ACC112 (cell line): ENCODE data around the gene SLC13A1.

Experiments
- H2AFZ ChIP-seq: fragments of 200-600 bp; sonication (generic); one replicate; pipeline ENCODE4 v1.6.0; 2017; ENCODE audit warnings: antibody characterized with exemption, low read length; ENCODE audit not compliant: unreplicated experiment
- H3K27ac ChIP-seq: fragments of 200-600 bp; sonication (generic); 2 replicates; pipeline ENCODE4 v1.5.1; 2014; ENCODE audit warnings: low read depth, mild to moderate bottlenecking, antibody characterized with exemption, low read length, moderate library complexity
- H3K27me3 ChIP-seq: fragments of 200-600 bp; sonication (generic); 2 replicates; pipeline ENCODE4 v1.6.1; 2014; ENCODE audit warnings: mild to moderate bottlenecking, antibody characterized with exemption, low read length, moderate library complexity, mixed read lengths; ENCODE audit not compliant: insufficient read depth
- H3K36me3 ChIP-seq: fragments of 200-600 bp; sonication (generic); 2 replicates; pipeline ENCODE4 v1.6.1; 2016; ENCODE audit warnings: mild to moderate bottlenecking, antibody characterized with exemption, low read length, moderate library complexity, mixed read lengths; ENCODE audit not compliant: insufficient read depth
- H3K4me1 ChIP-seq: fragments of 200-600 bp; sonication (generic); one replicate; pipeline ENCODE4 v1.6.1; 2016; ENCODE audit warnings: low read length, mixed read lengths; ENCODE audit not compliant: insufficient read depth, unreplicated experiment, control insufficient read depth
- H3K4me3 ChIP-seq: fragments of 200-600 bp; sonication (generic); 2 replicates; pipeline ENCODE4 v1.5.1; 2014; ENCODE audit warnings: mild to moderate bottlenecking, low read depth, low read length
- H3K79me2 ChIP-seq: fragments of 200-600 bp; sonication (generic); one replicate; pipeline ENCODE4 v1.6.0; 2016; ENCODE audit warnings: low read length; ENCODE audit not compliant: control insufficient read depth, unreplicated experiment, insufficient read depth

Gene SLC13A1

DNA sequence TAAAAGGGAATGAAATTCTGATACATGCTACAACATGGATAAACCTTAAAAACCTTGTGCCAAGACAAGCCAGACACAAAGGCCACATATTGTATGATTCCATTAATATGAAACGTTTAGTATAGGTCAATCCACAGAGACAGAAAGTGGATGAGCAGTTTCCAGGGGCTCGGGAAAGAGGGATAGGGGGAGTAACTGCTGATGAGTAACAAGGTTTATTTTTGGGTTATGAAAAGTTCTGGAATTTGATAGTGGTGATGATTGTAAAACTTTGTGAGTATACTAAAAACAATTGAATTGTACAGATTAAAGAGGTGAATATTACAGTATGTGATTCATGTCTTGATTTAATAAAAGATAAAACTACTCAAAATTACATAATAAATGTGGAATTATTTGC is 19.1 kb upstream of the SLC13A1 start:
- Histone ChIP-seq H3K36me3 (no peaks in the 10 kb centered on the region; the same call in 1 of the 2 replicates), H3K27ac (no peak overlapping the region), H3K27me3 (no peaks in the 10 kb centered on the region), H3K79me2 (no peaks in the 10 kb centered on the region), H3K4me3 (no peak overlapping the region), H3K4me1 (no peaks in the 10 kb centered on the region), H2AFZ (no peak overlapping the region)

DNA sequence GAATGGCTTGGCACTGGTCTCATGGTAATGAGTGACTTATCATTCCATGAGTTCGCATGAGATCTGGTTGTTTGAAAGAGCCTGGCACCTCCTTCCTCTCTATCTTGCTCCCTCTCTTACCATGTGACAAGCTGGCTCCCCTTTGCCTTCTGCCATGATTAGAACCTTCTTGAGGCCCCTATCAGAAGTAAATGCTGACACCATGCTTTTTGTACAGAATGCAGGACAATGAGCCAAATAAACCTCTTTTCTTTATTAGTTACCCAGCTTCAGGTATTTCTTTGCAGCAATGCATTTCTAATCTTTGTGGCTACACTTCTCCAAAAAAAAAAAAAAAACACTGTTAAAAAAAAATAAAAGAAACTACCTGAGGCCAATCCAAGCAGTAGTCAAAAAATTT is 17.1 kb upstream of the SLC13A1 start:
- Histone ChIP-seq H3K79me2 (no peaks in the 10 kb centered on the region), H3K36me3 (no peaks in the 10 kb centered on the region; the same call in 1 of the 2 replicates)

DNA sequence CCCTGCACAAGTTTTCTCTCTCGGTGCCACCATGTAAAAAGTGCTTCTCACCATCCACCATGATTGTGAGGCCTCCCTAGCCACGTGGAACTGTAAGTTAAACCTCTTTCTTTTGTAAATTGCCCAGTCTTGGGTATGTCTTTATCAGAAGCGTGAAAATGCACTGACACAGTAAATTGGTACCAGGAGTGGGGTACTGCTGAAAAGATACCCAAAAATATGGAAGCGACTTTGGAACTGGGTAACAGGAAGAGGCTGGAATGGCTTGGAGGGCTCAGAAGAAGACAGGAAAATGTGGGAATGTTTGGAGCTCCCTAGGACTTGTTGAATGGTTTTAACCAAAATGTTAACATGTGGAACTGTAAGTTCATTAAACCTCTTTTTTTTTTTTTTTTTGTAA is 15.6 kb upstream of the SLC13A1 start:
- no peaks in the 10 kb centered on the region; the same call in 1 of the 2 replicates for H3K36me3 ChIP-seq
- no peaks in the 10 kb centered on the region for H3K79me2 ChIP-seq
- no peak overlapping the region for H3K27ac ChIP-seq
- no peaks in the 10 kb centered on the region for H3K27me3 ChIP-seq
- no peaks in the 10 kb centered on the region for H3K4me1 ChIP-seq
- H3K4me3 ChIP-seq = no peak overlapping the region
- no peak overlapping the region for H2AFZ ChIP-seq

More for the DNA sequence above, 17.1 kb upstream of the SLC13A1 start:
- Histone ChIP-seq H3K4me1 (no peaks in the 10 kb centered on the region), H3K4me3 (no peak overlapping the region), H2AFZ (no peak overlapping the region), H3K27ac (no peak overlapping the region), H3K27me3 (no peaks in the 10 kb centered on the region)

DNA sequence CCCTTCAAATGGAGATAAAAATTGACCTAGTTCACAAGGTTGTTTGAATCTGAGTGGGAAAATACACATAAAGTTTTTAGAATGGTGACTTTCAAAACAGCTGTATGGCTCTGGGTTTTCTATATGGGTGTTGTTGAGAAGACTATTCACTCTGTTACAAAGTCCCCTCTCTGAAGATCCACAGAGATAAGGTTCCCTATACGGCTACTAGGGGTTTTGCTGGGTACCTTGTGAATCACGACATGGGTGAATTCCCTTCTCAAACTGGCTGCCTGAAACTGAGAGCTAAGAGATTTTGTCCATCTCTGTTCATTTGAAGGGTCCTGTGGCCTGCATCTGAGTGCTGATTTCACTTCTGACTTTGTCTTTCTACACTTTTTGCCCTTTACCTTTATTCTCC is 11.8 kb upstream of the SLC13A1 start:
- Histone ChIP-seq H3K4me1 (no peaks in the 10 kb centered on the region), H3K27ac (no peak overlapping the region), H3K36me3 (no peaks in the 10 kb centered on the region; the same call in 1 of the 2 replicates), H3K27me3 (no peaks in the 10 kb centered on the region), H3K79me2 (no peaks in the 10 kb centered on the region), H2AFZ (no peak overlapping the region), H3K4me3 (no peak overlapping the region)

DNA sequence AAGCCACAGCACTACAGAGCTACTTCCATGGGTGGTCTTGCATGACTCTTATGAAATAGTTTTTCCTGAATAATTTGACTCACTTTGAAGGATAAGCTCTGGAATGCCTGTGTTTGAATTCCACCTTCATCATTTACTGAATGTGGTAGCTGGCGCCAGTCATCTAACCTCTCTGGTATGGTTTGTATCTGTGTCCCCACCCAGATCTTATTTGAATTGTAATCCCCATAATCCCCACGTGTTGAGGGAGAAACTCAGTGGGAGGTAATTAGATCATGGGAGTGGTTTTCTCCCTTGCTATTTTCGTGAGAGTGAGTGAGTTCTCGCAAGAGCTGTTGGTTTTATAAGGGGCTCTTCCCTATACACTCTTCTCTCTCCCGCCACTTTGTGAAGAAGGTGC is 11.2 kb upstream of the SLC13A1 start:
- no peak overlapping the region for H3K4me3 ChIP-seq
- H3K27me3 ChIP-seq = no peaks in the 10 kb centered on the region
- H3K4me1 ChIP-seq = no peaks in the 10 kb centered on the region
- H2AFZ ChIP-seq = no peak overlapping the region
- H3K27ac ChIP-seq = no peak overlapping the region
- no peaks in the 10 kb centered on the region; the same call in 1 of the 2 replicates for H3K36me3 ChIP-seq
- no peaks in the 10 kb centered on the region for H3K79me2 ChIP-seq

DNA sequence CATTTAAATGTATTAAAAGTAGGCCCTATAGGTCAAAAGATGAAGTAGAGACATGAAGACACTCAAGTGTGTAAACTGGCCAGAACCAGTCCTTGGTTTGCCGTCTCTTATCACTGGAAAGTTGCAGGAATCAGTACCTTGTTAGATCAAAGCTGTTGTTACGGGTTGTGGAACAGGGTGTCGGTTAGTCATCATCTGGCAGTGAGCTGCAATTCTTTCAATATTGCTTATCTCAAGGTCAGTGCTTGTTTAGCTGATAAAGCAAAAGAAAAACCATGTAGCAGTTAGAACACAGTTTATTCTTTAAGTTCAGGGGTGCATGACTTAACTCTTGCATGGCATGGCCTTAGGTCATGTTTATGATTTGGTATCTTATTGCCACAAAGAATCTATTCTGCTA is 10.0 kb upstream of the SLC13A1 start:
- H2AFZ ChIP-seq = no peak overlapping the region
- no peak overlapping the region for H3K27ac ChIP-seq
- H3K79me2 ChIP-seq = no peaks in the 10 kb centered on the region
- H3K4me3 ChIP-seq = no peak overlapping the region
- H3K36me3 ChIP-seq = no peaks in the 10 kb centered on the region; the same call in 1 of the 2 replicates
- no peaks in the 10 kb centered on the region for H3K27me3 ChIP-seq
- H3K4me1 ChIP-seq = no peaks in the 10 kb centered on the region

DNA sequence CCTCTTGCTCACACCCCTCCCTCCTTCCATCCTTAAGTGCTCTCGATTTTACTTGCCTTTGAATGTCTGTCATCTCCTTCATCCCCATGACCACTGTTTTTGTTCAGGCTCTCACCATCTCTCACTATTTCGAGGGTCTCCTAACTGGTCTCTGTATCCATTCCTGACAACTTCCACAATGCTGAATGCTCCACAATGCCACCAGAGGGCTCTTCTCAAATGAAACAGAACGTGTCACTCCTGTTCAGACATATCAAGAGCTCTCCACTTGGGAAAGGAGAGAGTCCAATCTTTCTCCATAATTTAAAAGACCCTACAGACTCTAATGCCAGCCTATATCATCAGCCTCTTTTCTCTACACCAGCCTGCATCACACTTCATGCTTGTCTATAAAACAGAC is 9.0 kb upstream of the SLC13A1 start:
- peaks cover 7% of the 10 kb centered on the region for H3K4me1 ChIP-seq
- no peaks in the 10 kb centered on the region for H3K79me2 ChIP-seq
- no peak overlapping the region for H3K27ac ChIP-seq
- no peaks in the 10 kb centered on the region for H3K36me3 ChIP-seq
- H3K4me3 ChIP-seq = no peak overlapping the region
- no peak overlapping the region for H2AFZ ChIP-seq
- H3K27me3 ChIP-seq = no peaks in the 10 kb centered on the region

DNA sequence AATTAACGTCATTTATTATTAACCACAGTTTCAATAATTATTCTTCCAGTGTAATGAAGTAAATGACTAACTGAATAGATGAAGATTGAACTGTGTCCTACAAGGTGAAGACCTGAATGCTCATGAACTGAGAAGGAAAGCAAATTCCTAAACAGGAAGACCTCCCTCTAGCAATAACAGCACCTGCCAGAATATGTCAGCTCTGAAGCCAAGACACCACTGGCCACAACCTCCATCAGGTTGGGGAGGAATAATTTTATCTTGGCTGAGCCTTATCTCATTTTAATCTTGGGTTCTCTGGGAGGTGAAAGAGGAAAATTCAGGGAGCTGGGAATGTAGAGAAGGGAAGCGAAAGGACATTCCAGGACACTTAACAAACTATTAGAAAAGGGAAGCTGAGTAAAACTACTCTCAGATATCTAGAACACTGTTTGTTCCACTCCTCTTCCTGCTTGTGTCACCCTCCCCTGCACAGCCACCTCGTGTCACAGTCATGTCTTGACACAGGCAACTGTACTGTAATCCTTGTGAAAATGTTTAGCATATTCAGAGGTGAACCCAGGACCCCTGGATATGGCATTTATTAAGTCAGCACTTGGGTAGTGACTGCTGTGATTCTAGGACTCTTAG is 4.6 kb upstream of the SLC13A1 start:
- Histone ChIP-seq H3K27me3 (no peaks in the 10 kb centered on the region), H3K27ac (no peak overlapping the region), H2AFZ (no peak overlapping the region), H3K36me3 (no peaks in the 10 kb centered on the region), H3K4me3 (no peak overlapping the region), H3K79me2 (no peaks in the 10 kb centered on the region), H3K4me1 (peaks cover 14% of the 10 kb centered on the region)

DNA sequence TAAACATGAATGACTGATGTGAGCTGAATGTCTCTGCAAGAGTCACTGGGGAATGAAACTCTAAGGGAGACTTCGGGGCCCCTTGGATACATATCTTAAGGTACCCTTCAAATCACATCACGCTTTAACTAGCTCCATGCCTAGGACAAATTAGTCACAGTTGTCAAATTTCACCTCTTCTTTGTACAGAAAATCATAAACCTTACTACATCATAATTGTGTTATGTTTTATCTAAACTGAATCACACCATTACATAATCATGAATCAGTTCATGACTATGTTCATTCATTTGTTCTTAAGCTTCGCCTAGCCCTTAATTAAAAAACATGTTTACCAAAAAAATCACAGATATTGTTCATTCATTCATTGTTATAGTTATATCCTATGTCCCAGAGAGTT is 2.1 kb upstream of the SLC13A1 start:
- no peaks in the 10 kb centered on the region for H3K79me2 ChIP-seq
- H2AFZ ChIP-seq = no peak overlapping the region
- H3K36me3 ChIP-seq = no peaks in the 10 kb centered on the region
- no peak overlapping the region for H3K4me3 ChIP-seq
- H3K27ac ChIP-seq = no peak overlapping the region
- H3K4me1 ChIP-seq = peaks cover 14% of the 10 kb centered on the region
- H3K27me3 ChIP-seq = no peaks in the 10 kb centered on the region

DNA sequence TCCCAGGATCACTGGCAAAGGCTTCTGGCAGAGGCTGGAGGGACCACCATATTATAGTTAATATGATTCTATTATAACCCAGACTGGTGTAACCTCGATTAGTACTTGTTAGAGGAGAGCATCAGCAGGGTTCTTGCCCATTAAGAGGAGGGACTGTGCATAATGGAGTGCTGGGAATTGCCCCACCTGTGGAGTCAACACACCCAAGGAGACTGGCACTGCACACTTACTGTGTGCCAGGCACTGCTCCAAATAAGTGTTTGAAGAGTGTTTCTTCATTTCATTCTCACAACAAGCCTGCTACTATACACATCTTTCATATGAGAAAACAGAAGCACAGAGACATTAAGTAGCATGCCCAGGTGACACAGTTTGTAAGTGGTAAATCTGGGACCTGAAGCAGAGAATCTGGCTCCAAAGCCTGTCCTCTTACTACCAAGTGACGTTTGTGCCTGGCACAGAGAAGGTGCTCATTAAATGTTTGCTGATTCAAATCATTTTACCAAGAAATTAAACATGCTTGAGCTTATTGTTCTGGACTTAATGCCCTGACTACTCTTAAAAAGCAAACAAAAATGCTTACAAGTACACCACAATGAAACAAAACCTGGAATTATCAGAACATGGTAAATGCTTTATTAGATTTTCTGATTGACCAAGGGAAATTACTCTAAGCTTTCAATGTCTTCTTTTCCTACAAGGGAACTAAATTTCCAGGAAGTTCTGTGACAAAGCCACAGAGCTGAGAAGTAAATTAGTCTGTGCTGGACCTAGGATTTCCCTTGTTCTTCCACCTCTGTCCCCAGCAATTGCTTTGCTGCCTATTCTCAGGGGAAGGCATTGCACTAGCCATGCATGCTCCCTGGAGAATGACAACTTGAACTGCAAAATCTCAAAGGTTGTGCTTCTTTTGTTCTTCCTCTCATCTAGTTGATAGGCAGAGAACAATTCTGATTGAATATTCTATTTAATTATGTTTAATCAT is 809 bp downstream of the SLC13A1 start:
- Histone ChIP-seq H2AFZ (no peak overlapping the region), H3K27me3 (no peaks in the 10 kb centered on the region), H3K4me3 (no peak overlapping the region), H3K27ac (no peak overlapping the region), H3K79me2 (no peaks in the 10 kb centered on the region), H3K36me3 (no peaks in the 10 kb centered on the region), H3K4me1 (peaks cover 7% of the 10 kb centered on the region)

DNA sequence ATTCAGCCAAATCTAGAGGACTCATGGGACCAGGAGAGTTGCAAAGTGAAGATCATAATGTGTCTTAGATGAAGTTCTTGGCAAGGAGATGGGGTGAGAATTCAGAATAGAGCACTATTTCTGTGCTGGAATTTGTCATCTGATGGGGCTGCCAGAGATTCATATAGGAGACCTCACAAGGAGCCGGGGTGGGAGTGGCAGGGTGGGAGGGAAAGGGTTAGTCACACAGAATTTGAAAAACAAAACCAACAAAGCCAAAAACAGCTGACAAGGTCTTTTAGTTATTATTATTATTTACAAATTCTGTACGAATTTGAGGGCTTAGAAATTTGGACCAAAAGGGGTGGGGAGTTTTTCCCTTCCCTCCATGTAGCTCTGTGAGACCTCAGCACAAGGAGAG is 1.7 kb downstream of the SLC13A1 start:
- no peaks in the 10 kb centered on the region for H3K79me2 ChIP-seq
- no peak overlapping the region for H3K27ac ChIP-seq
- H3K36me3 ChIP-seq = no peaks in the 10 kb centered on the region
- H3K4me3 ChIP-seq = no peak overlapping the region
- H3K27me3 ChIP-seq = no peaks in the 10 kb centered on the region
- H2AFZ ChIP-seq = no peak overlapping the region
- peaks cover 7% of the 10 kb centered on the region for H3K4me1 ChIP-seq
